HL-60 (cell line): ENCODE data around the gene TBX2.
"Not testable (repeated sequence)": the region's sequence is repeated elsewhere in the genome, so short reads cannot be mapped to it uniquely, and the experiment has no call there.

Source experiments
- DNase-seq, 2 experiments: peaks; one replicate each; pipeline ENCODE4 v3.0.0-alpha.2; 2010 to 2020; ENCODE audit warnings: low read depth in 1 of 2, low spot score in 1 of 2
- H3K27ac ChIP-seq: fragments of 250-450 bp; sonication (Bioruptor Pico); replicated peaks from 2 replicates; pipeline ENCODE4 v1.5.1; 2020; ENCODE audit warnings: mild to moderate bottlenecking, moderate library complexity
- H3K27me3 ChIP-seq: fragments of 250-450 bp; sonication (Bioruptor Pico); 2 replicates; pipeline ENCODE4 v1.5.1; 2021; ENCODE audit warnings: mild to moderate bottlenecking, moderate library complexity; ENCODE audit not compliant: insufficient read depth, poor library complexity, severe bottlenecking
- H3K4me3 ChIP-seq: replicated peaks from 2 replicates; pipeline ENCODE4 v1.5.1; 2011; ENCODE audit warnings: mild to moderate bottlenecking, control low read depth, low read length; ENCODE audit not compliant: insufficient read depth
- GABPA ChIP-seq: IDR thresholded peaks from 2 replicates; pipeline ENCODE4 v1.6.1; 2012; ENCODE audit warnings: low read depth
- POLR2AphosphoS5 ChIP-seq: IDR thresholded peaks from 2 replicates; pipeline ENCODE4 v1.6.1; 2012; ENCODE audit warnings: low read depth
- REST ChIP-seq: IDR thresholded peaks from 2 replicates; pipeline ENCODE4 v1.6.1; 2012; ENCODE audit warnings: low read depth; ENCODE audit not compliant: insufficient replicate concordance
- SPI1 ChIP-seq: IDR thresholded peaks from 2 replicates; pipeline ENCODE4 v1.6.1; 2012; ENCODE audit warnings: low read depth, mild to moderate bottlenecking, borderline replicate concordance
- TF ChIP-seq, protein P1 (sequence below): IDR thresholded peaks from one replicate; pipeline ENCODE4 v1.5.1; 2011; ENCODE audit warnings: low read length, control low read depth, inconsistent platforms; ENCODE audit not compliant: insufficient read depth

The TBX2 gene

GRCh38 chr17:61436995-61437704 lies 37.5 kb downstream of the TBX2 start:
- Histone ChIP-seq H3K27ac (no peak overlapping the region), H3K27me3 (peaks cover 2% of the 10 kb centered on the region), H3K4me3 (no peak overlapping the region)
- TF ChIP-seq POLR2AphosphoS5 (no peak), GABPA (no peak), REST (no peak), SPI1 (no peak)
- TF ChIP-seq, protein P1, sequence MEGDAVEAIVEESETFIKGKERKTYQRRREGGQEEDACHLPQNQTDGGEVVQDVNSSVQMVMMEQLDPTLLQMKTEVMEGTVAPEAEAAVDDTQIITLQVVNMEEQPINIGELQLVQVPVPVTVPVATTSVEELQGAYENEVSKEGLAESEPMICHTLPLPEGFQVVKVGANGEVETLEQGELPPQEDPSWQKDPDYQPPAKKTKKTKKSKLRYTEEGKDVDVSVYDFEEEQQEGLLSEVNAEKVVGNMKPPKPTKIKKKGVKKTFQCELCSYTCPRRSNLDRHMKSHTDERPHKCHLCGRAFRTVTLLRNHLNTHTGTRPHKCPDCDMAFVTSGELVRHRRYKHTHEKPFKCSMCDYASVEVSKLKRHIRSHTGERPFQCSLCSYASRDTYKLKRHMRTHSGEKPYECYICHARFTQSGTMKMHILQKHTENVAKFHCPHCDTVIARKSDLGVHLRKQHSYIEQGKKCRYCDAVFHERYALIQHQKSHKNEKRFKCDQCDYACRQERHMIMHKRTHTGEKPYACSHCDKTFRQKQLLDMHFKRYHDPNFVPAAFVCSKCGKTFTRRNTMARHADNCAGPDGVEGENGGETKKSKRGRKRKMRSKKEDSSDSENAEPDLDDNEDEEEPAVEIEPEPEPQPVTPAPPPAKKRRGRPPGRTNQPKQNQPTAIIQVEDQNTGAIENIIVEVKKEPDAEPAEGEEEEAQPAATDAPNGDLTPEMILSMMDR = no peak
- DNase-seq = no peak

GRCh38 chr17:61440697-61441096 lies 41.1 kb downstream of the TBX2 start:
- Histone ChIP-seq H3K27ac (no peak overlapping the region), H3K4me3 (no peak overlapping the region), H3K27me3 (no peaks in the 10 kb centered on the region)
- DNase-seq = no peak
- TF ChIP-seq REST (no peak), POLR2AphosphoS5 (no peak), GABPA (no peak), SPI1 (no peak)
- TF ChIP-seq, protein P1 = no peak

- H3K4me3 ChIP-seq, H3K27me3 ChIP-seq, DNase-seq, H3K27ac ChIP-seq: not testable (repeated sequence)
Observed at GRCh38 chr17:61441507-61441906, 41.9 kb downstream of the TBX2 start.

- TF ChIP-seq POLR2AphosphoS5 = no peak
- TF ChIP-seq, protein P1 = no peak
- TF ChIP-seq SPI1 = no peak
- TF ChIP-seq GABPA = no peak
- TF ChIP-seq REST = no peak
- Histone ChIP-seq H3K4me3 (no peak overlapping the region), H3K27me3 (peaks cover 4% of the 10 kb centered on the region), H3K27ac (no peak overlapping the region)
- DNase-seq = no peak
Observed at GRCh38 chr17:61442136-61442775, 42.6 kb downstream of the TBX2 start.
